Measurements from ENCODE around the gene SNAI3.

The SNAI3 gene

GRCh38 chr16:88686439-88687253 is at the start of gene SNAI3:
TSS of gene SNAI3 (minus strand) at chr16:88686507. CDS start at chr16:88686406, 101 bp downstream.
- DNase-seq: peak; percentile 87

DNA sequence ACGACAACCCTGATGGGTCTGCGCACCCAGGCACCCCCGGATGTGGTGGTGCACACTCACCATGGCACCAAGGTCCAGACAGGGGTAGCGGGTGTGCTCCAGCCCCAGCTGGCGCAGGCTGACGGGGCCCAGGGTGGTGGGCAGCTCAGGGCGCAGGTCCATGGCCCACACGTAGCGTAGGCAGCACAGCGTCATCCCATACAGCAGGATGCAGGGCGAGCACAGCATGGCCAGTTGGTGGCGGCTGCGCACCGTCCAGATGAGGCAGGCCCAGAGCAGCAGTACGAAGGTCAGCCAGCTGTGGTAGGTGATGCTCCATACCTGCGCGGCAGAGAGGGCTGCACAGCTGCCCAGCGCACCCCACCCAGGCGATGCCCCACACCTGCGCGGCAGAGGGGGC is 49.8 kb upstream of the SNAI3 start:
- DNase-seq: no peak

GRCh38 chr16:88735616-88736015 is 49.3 kb upstream of the SNAI3 start:
- DNase-seq: no peak

DNA sequence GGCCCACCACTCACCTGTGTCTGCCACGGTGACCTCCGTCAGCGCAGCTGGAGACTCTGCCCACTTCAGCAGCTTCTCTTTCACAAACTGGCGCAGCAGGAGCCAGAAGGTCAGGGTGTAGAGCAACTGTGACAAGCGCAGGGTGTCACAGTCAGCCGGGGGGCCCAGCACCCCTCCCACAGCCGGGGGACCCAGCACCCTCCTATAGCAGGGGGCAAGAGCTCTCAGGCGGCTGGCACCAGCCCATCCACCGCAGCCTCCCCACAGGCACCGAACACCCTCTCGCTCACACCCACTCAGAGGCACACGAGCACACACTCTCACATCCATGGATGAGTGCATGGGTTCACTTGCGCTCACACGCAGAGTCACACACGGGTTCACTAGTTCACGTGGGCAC is 48.8 kb upstream of the SNAI3 start:
- no peak for DNase-seq

GRCh38 chr16:88734361-88734728 is 48.0 kb upstream of the SNAI3 start:
- DNase-seq: no peak

GRCh38 chr16:88733630-88734360 is 47.5 kb upstream of the SNAI3 start:
- DNase-seq: no peak

DNA sequence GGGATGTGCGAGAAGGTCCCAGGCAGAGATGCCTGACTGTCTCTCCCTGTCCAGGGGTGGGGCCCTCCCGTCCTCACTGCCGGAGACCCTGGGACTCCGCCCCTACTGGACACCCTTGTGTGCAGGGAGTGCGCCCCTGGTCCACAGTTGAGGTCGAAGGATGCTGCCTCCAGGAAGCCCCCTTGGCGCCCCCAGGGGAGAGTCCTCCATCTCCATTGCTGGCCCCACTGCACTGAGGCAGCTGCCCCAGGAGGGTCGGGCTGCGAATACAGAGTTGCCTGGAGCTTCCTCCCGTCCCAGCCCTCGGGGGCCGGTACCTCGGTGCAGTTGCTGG is 46.6 kb upstream of the SNAI3 start:
- no peak for DNase-seq

DNA sequence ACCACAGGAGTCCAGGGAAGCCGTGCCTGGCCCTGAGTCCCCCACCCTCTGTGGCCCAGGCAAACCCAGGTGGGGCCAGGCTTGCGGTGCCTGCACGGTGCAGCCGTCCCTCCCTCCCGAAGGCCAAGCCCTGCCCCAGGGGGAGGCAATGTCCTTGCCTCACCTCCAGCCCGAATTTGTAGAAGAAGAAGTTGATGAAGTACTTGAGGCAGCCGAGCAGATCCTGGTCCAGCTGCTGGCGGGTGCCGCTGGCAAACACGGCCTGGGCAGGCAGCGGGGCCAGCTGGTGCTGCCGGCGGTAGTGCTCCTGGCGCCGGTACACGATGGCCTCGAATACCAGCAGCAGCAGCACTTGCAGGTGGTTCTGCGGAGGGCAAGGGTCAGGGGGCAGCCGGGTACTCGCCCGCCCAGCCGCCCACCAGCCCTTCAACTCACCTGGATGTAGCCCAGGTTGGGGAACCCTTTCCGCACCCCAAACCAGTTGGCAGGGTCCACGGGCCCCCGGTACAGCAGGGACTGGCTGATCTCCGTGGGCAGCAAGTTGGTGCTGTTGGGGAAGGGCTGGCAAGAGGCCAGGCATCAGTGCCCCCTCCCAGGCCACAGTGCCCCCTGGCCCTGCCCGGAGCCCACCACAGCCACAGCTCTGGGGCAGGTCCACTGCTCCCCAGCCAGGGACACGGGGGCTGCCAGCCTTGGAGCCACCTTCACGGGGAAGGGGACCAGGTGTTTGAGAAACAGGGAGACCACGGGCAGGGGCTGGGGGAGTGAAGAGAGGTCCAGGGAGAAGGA is 46.1 kb upstream of the SNAI3 start:
- no peak for DNase-seq

GRCh38 chr16:88731699-88732098 is 45.4 kb upstream of the SNAI3 start:
- DNase-seq: no peak

DNA sequence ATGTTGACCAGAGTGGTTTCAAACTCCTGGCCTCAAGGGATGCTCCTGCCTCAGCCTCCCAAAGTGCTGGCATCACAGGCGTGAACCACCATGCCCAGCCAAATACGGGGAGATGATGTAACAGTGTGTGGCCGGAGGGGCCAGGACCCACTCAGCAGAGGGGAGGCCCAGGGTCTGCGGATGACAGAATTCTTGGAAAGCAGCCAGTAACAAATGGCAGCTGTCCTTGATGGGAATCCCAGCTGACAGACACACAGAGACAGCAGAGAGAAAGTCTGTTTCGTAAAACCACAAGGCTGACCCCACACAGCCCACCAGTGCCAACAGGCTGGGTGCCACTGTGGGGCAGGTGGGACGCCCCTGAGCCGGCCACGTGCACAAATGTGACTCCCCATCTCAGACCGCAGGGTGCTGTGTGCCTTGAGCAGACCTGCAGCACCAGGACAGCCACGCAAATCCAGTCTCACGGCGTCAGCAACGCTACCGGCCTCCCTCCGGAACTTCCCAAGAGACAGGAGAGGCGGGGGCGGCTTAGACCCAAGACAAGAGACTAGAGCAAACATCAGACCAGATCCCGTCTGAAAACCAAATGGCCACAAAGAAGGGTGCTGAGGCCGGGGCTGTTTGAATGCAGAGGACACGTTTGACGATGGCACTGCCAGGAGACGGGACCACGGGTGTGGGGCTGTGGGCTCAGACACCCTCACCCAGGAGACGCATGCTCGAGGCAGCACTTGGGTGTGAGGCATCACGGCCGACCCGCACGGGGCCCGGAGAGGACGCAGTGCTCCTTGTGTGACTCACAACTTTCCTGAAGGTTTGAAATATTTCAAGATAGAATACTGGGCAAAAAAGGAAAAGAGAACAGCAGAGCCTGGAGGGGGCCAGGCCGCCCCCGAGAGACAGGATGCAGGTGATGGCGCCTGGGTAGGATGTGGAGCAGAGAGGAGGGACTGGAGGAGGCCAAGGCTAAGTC is 44.6 kb upstream of the SNAI3 start:
- no peak for DNase-seq

DNA sequence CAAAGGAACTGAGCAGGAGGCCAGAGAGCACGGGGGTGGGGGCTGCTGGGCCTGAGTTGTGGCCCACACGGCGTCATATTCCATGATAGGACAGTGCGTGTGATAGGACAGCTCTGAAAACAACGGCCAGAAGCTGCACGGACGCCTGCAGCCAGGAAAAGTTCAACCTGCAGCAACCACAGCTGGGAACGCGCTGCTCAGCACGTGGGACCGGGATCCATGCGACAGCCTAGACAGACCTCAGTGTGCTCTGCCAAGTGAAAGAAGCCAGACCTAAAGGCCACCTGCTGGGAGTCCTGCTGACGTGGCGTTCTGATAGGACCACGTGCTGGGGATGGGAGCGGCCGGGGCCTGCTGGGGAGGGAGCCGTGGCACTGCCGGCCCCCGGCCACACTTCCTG is 41.6 kb upstream of the SNAI3 start:
- no peak for DNase-seq

DNA sequence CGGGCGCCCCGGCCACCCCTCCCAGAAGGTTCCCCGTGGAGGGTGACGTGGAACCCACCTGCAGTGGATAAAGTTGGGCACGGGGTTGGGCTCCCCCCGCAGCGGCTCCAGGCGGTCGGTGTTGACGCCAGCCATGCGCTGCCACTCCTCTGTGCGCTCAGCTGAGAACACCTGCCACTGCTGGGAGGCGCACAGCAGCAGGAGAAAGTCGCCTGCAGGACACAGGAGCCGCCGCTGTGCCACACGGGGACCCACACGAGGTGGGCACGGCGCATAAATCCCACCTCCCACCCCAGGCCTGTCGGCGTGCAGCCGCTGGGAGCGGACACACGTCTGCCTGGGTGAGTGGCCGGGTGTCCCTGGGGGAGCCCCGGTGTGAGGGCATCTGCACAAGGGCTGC is 40.7 kb upstream of the SNAI3 start:
- no peak for DNase-seq

DNA sequence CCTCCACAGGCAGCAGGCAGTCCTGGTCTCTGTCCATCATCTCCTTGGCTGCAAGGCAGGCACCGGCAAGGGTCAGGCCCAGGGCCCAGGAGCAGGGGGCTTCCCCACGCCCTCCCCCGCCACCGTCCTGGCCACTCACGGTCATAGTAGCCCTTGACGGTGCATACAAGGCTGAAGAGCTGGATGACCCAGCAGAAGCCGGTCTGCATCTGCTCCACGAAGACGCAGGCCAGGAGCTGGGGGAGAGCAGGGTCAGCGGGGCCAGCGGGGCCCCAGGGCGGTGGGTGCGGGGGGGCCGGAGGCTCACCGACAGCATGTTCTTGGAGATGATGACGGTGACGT is 40.1 kb upstream of the SNAI3 start:
- no peak for DNase-seq

DNA sequence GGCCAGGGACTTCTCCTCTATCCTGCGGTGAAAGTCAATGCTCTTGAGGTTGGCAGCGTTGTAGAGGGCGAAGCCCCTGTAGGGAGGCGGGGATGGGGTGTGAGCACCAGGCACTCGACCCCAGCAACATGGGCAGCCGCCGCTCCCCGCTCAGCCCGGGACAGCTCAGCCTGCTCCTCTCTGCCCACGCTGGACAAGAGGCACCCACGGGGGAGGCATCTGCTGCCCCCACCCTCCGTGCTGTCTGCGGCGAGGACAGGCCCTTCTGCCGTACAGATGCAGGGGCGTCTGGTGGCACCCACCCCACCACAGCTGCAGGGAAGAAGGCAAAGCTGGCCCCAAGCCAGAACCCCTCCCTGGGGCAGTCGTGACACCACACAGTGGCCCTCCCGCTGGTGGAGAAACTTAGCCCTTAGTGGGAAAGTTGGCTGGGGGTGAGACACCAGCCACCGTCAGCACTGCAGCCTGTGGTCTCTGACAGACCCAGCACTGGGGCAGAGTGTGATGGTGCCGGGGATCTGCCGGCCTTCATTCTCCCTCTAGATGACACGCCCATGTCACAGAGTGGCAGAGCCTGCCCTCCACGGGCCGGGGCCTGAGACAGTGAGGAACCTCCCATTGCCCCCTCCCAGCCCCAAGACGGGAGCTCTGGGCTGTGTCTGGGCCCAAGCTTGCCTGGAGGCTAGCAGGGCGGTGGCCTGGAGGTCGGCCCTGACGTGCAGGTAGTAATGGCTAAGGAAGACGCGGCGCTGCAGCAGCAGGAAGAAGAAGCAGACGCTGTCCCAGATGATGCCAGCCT is 39.5 kb upstream of the SNAI3 start:
- DNase-seq: no peak

- DNase-seq: no peak
Observed at GRCh38 chr16:88724855-88725555, 38.7 kb upstream of the SNAI3 start.

DNA sequence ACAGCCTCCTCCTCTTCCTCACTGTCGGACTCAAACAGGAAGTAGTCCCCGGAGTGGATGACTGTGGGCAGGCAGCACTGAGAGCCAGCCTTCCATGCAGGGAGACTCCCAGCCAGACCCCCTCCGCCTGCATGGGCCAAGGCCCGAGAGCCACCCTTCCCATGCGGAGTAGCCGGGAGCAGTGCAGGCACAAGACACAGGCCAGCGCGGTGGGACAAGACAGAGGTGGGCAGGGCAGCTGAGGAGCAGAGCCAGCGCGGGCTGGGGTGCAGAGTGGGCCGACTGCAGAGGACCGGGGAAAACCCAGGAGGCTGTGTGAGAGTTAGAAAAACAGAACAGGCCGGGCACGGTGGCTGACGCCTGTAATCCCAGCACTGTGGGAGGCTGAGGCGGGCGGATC is 37.6 kb upstream of the SNAI3 start:
- DNase-seq: no peak

DNA sequence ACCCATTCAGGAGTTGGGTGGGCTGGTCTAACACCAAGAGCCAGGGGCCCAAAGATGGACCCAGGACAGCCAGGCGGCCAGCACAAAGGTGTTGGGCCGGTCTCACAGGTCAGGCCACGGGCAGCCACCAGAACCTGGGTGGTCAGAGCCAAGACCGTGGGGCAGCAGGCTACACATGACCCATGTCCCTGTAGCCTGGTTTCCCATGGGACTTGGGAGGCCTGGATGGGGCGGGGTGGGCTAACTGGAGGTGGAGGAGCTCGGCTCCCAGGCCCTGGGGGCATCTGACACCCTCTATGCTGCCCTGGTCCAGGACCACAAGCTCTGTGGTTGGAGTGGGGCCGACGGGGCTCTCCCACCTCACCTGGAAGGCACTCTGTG is 37.2 kb upstream of the SNAI3 start:
- no peak for DNase-seq

GRCh38 chr16:88722784-88723506 is 36.6 kb upstream of the SNAI3 start:
- no peak for DNase-seq

DNA sequence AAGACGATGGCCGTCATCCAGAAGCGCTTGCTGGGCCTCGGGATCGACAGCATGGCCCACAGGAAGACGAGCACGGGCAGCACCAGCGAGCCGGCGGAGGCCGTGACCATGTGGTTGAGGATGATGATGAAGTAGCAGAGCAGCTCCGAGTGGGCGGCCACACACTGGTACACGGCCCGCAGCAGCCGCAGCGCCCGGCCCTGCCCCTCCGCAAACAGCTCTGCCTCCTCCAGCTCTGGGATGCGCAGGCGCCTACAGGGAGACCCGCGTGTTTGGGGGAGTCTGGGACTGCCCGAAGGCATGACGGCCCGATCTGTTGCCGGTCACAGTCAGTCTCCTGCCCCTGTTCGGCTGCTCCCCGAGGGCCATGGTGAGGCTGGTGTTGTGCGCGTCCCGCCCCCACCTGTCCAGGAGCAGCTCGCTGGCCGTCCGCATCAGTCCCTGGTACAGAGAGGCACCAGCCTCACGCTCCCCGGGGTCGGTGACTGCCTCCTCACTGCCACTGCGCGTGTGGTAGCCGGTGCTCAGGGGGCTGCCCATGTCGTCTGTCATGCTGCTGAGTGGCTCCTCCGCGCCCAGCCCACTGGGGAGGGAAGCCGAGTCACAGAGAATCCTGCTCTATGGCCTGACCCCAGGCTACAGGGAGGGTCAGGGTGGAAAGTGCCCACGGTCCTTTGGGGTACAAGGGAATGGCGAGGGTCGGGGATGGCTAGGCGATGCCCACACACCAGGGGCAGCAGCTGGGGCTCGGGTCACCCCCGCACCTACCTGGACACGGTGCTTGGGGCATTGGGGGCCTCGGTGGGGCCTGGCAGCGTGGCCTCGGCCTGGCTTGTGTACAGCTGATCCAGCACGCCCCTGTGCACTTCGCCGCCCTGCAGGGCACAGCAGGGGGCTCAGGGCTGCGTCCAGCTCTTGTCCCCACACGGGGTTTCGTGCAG is 35.8 kb upstream of the SNAI3 start:
- no peak for DNase-seq

All from suppressor macrophage treated with lipopolysaccharide for 4 hours (primary cell).